Lung (tissue), 12 donors: ENCODE results near the gene GPRC5A. TPM values are rescaled to one million over a fixed set of nuclear protein-coding genes. Genes with fewer than 3 reads are reported as not detected.

Experiments
- ATAC-seq: fragments of 200-7000 bp; cut with Tn5 transposase; one replicate; pipeline ENCODE4 v1.9.1; 2020; ENCODE audit warnings: moderate number of reproducible peaks; ENCODE audit not compliant: insufficient read depth, low FRiP score
- DNase-seq, 3 donors: peaks; one replicate each; pipeline ENCODE4 v3.0.0-alpha.2; 2013 to 2017
- H3K27ac ChIP-seq, 2 donors: one replicate each; pipeline ENCODE4 v1.5.1; 2013; ENCODE audit warnings: mild to moderate bottlenecking in 2 of 2, moderate library complexity in 2 of 2, control low read depth in 1 of 2, inconsistent platforms in 1 of 2, low read depth in 1 of 2, low read length in 1 of 2
- H3K27me3 ChIP-seq, 3 donors: one replicate each; pipeline ENCODE4 v1.5.1; 2013; ENCODE audit warnings: low read length in 2 of 3; ENCODE audit not compliant: control insufficient read depth in 3 of 3, insufficient read depth in 3 of 3
- H3K36me3 ChIP-seq, 4 donors: one replicate each; pipeline ENCODE4 v1.5.1; 2013; ENCODE audit warnings: low read length in 4 of 4, mild to moderate bottlenecking in 1 of 4, moderate library complexity in 1 of 4; ENCODE audit not compliant: control insufficient read depth in 4 of 4, insufficient read depth in 4 of 4
- H3K4me1 ChIP-seq, 5 donors: one replicate each; pipeline ENCODE4 v1.5.1; 2013; ENCODE audit warnings: low read length in 5 of 5, mild to moderate bottlenecking in 2 of 5, moderate library complexity in 1 of 5; ENCODE audit not compliant: control insufficient read depth in 5 of 5, insufficient read depth in 5 of 5
- H3K4me3 ChIP-seq: one replicate; pipeline ENCODE4 v1.5.1; 2013; ENCODE audit warnings: mild to moderate bottlenecking, control low read depth, moderate library complexity
- H3K9ac ChIP-seq, 2 donors: one replicate each; pipeline ENCODE4 v1.5.1; 2013; ENCODE audit warnings: low read length in 2 of 2, control low read depth in 1 of 2; ENCODE audit not compliant: insufficient read depth in 1 of 2
- H3K9me3 ChIP-seq, 4 donors: one replicate each; pipeline ENCODE4 v1.5.1; 2013; ENCODE audit warnings: low read length in 3 of 4, mild to moderate bottlenecking in 1 of 4, moderate library complexity in 1 of 4; ENCODE audit not compliant: control insufficient read depth in 4 of 4, insufficient read depth in 3 of 4
- WGBS, 2 donors: extraction: QIAGEN DNeasy Blood & Tissue Kit; methylation state at CpG; one replicate each; pipeline ENCODE4 v1.1.7; 2013; 5-methylcytosine and 5-hydroxymethylcytosine counted together
- polyA plus RNA-seq, 2 donors: library from polyadenylated mRNA; stranded (reverse); fragments of 200-250 nt; gene quantifications; one replicate each; pipeline ENCODE4 v1.2.1, GENCODE V29; 2013
- total RNA-seq, 2 donors: library from RNA; depleted of rRNA in 1 of 2; stranded (reverse); fragments of >200 nt in 1 of 2; gene quantifications; one replicate each; pipeline ENCODE4 v1.2.1, GENCODE V29; 2014 to 2021
- TF ChIP-seq, protein P1 (sequence below): IDR thresholded peaks from 2 replicates; pipeline ENCODE4 v1.5.1; 2012; ENCODE audit warnings: mild to moderate bottlenecking; ENCODE audit errors: control extremely low read depth, extremely low read depth
- donor health status: control.
- donor health status: control.
- donor health status: Bipolar disorder and iron deficiency.
- donor health status: healthy.
- donor health status: DM: yes; HTN: yes; CAD: no.

Gene GPRC5A
- total and polyA plus RNA-seq, 4 donors, result 117 to 418 (median 172) TPM

DNA sequence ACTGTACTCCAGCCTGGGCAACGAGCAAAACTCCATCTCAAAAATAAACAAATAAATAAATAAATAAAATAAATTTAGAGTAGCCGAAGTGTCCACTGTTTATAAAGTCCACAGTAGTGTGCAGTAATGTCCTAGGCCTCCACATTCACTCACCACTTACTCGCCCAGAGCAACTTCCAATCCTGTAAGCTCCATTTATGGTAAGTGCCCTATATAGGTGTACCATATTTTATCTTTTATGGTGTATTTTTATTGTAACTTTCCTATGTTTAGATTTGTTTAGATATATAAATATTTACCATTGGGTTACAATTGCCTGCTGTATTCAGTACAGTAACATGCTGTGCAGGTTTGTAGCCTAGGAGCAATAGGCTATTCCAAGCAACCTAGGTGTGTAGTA is 37.9 kb upstream of the GPRC5A start:
- Histone ChIP-seq H3K27ac (no peak overlapping the region), H3K4me3 (no peak overlapping the region), H3K9ac (no peak overlapping the region), H3K36me3 (no peaks in the 10 kb centered on the region), H3K27me3 (no peaks in the 10 kb centered on the region), H3K9me3 (no peaks in the 10 kb centered on the region), H3K4me1 (no peaks in the 10 kb centered on the region)
- WGBS, 2 donors, result 59 to 65% methylated on average over 3 of the region's 3 CpGs
- DNase-seq (no peak), ATAC-seq (no peak)
- TF ChIP-seq, protein P1, sequence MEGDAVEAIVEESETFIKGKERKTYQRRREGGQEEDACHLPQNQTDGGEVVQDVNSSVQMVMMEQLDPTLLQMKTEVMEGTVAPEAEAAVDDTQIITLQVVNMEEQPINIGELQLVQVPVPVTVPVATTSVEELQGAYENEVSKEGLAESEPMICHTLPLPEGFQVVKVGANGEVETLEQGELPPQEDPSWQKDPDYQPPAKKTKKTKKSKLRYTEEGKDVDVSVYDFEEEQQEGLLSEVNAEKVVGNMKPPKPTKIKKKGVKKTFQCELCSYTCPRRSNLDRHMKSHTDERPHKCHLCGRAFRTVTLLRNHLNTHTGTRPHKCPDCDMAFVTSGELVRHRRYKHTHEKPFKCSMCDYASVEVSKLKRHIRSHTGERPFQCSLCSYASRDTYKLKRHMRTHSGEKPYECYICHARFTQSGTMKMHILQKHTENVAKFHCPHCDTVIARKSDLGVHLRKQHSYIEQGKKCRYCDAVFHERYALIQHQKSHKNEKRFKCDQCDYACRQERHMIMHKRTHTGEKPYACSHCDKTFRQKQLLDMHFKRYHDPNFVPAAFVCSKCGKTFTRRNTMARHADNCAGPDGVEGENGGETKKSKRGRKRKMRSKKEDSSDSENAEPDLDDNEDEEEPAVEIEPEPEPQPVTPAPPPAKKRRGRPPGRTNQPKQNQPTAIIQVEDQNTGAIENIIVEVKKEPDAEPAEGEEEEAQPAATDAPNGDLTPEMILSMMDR, result no peak

DNA sequence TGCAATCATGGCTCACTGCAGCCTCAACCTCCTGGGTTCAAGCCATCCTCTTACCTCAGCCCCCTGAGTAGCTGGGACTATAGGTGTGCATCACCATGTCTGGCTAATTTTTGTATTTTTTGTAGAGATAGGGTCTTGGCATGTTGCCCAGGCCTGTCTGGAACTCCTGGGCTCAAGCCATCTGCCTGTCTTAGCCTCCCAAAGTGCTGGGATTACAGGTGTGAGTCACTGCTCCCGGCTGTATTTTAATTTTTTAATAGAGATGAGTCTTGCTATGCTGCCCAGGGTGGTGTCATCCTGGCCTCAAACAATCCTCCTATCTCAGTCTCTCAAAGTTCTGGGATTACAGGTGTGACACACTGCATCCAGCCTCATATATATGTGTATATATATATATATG is 31.7 kb upstream of the GPRC5A start:
- TF ChIP-seq, protein P1, result no peak
- DNase-seq (no peak), ATAC-seq (no peak)
- H3K4me1 ChIP-seq, result no peaks in the 10 kb centered on the region
- no peaks in the 10 kb centered on the region for H3K27me3 ChIP-seq
- no peaks in the 10 kb centered on the region for H3K9me3 ChIP-seq
- H3K9ac ChIP-seq, result no peak overlapping the region
- no peak overlapping the region for H3K27ac ChIP-seq
- no peak overlapping the region for H3K4me3 ChIP-seq
- no peaks in the 10 kb centered on the region for H3K36me3 ChIP-seq
- 87 to 91% methylated on average over 1 of the region's 1 CpG for WGBS, 2 donors

DNA sequence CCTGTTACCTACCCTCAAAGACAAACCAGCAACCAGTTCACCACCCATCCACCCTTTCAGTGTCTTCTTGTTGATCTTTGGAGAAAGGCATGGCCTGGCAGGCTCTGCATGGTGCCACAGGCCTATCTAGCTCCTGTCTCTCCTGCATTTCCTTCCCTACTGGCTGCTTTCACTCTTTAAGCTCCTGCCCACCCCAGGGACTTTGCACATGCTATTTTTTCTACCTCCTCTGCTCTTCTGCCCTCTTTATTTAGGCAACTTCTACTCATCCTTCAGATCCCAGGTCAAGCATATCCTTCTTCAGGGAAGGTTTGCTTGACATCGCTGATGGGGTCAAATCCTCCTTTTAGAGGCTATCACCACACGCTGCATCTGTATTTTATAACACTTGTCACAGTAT is 27.1 kb upstream of the GPRC5A start:
- Histone ChIP-seq H3K36me3 (no peaks in the 10 kb centered on the region), H3K4me3 (no peak overlapping the region), H3K27ac (no peak overlapping the region), H3K9ac (no peak overlapping the region), H3K4me1 (no peaks in the 10 kb centered on the region), H3K27me3 (no peaks in the 10 kb centered on the region), H3K9me3 (no peaks in the 10 kb centered on the region)
- ATAC-seq (no peak), DNase-seq (no peak)
- 98 to 99% methylated on average over 2 of the region's 2 CpGs for WGBS, 2 donors
- TF ChIP-seq, protein P1, result no peak

DNA sequence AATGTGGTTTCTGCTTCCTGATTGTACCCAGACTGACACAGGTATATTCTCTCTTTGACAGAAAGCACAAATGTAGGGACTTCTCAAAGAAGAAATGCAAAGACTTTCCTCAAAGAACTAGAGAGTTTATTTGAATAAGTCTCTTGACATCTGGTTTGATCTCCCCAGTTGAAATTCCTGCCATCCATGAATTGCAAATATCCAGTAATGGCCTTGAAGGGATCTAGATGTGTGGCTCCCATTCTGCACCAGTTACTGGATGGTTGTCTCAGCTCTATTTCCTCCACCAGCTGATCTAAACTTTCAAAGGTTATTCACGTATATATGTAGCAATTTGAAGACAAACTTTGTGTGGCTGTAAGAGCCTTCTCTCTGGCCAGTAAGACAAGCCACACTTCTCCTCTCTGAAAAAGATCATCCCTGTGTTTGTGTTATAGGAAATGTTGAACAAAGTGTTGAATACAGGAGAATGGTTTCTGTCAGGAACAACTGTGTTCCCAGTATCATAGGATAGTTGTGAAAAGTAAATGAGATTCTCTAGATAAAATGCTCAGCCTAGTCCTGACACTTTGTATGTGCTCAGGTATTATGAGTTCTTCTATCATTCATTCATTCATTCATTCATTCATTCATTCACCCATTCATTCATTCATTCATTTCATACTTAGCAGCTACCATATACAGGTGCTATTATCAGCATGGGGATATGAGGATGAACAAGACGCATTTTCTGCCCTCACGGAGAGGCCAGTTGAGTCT is 22.7 kb upstream of the GPRC5A start:
- Histone ChIP-seq H3K4me3 (no peak overlapping the region), H3K9me3 (no peaks in the 10 kb centered on the region)
- WGBS, 2 donors, result 96% methylated on average over 3 of the region's 3 CpGs

More for the DNA sequence above, 22.7 kb upstream of the GPRC5A start:
- no peak overlapping the region for H3K9ac ChIP-seq
- H3K36me3 ChIP-seq, result no peaks in the 10 kb centered on the region
- TF ChIP-seq, protein P1, result no peak
- ATAC-seq (no peak), DNase-seq (no peak)
- H3K4me1 ChIP-seq, result no peaks in the 10 kb centered on the region
- H3K27me3 ChIP-seq, result no peaks in the 10 kb centered on the region
- no peak overlapping the region for H3K27ac ChIP-seq
